Measurements from ENCODE around the gene LSM14B. TPM values are rescaled to one million over a fixed set of nuclear protein-coding genes. Genes with fewer than 3 reads are reported as not detected.

Gene LSM14B
- polyA plus RNA-seq, 1 experiment: 26.2 TPM

DNA sequence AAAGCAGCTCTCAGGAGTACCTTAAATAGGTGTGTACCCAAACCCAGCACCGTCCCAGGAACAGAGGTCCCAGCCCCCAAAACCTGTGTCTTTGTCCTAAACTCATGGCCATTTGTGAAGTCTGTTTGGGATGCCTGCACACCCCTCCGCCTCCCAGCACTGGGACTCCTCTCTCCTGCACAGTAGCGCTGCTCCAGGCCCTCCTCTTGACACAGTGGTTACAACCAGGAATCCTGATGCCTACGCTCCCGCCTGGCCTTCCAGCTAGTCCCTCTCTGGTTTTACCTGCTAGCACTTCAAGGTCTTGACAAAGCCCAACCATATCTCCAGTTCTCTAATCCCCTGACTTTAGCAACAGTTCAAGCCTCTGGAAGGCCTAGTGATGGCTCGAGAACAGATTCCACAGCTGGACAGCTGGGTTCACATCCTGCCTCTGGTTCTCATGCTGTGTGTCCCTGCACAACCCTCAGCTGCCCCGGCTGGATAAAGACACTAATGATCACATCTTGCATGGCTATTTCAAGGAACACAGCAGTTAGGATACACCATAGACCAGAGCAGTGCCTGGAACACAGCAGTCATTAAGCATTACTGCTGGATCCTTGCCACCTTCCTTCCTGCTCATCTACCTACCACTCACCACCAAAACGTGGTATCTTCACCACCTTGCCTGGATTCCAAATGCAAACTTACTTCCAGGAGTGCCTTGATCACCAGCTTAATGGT lies 15.4 kb downstream of the LSM14B start:
- ChIA-PET CTCF (interaction anchor here (0.6 to 5.4 kb wide), 3 partner anchors 109 to 127 kb away, joined by 3 to 55 read pairs (median 3); no protein-coding TSS in a partner anchor), POLR2A (interaction anchor here (0.7 kb wide), 1 partner anchor 12 kb away, joined by 5 read pairs; no protein-coding TSS in a partner anchor)
- Histone ChIP-seq H3K27me3 (ENCODE audit: control insufficient read depth, insufficient read depth, low read length) (no peaks in the 10 kb centered on the region), H3K9me3 (ENCODE audit: control insufficient read depth, insufficient read depth, low read length) (no peaks in the 10 kb centered on the region), H3K4me3 (ENCODE audit: low read depth, low read length) (no peak overlapping the region), H3K27ac (ENCODE audit: low read depth, low read length) (no peak overlapping the region)
- no peak for DNase-seq (ENCODE audit: low read depth, low spot score)
- TF ChIP-seq, protein P1, sequence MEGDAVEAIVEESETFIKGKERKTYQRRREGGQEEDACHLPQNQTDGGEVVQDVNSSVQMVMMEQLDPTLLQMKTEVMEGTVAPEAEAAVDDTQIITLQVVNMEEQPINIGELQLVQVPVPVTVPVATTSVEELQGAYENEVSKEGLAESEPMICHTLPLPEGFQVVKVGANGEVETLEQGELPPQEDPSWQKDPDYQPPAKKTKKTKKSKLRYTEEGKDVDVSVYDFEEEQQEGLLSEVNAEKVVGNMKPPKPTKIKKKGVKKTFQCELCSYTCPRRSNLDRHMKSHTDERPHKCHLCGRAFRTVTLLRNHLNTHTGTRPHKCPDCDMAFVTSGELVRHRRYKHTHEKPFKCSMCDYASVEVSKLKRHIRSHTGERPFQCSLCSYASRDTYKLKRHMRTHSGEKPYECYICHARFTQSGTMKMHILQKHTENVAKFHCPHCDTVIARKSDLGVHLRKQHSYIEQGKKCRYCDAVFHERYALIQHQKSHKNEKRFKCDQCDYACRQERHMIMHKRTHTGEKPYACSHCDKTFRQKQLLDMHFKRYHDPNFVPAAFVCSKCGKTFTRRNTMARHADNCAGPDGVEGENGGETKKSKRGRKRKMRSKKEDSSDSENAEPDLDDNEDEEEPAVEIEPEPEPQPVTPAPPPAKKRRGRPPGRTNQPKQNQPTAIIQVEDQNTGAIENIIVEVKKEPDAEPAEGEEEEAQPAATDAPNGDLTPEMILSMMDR (IDR thresholded peaks at IDR 0.05; ENCODE audit: low read depth, low read length): no peak

DNA sequence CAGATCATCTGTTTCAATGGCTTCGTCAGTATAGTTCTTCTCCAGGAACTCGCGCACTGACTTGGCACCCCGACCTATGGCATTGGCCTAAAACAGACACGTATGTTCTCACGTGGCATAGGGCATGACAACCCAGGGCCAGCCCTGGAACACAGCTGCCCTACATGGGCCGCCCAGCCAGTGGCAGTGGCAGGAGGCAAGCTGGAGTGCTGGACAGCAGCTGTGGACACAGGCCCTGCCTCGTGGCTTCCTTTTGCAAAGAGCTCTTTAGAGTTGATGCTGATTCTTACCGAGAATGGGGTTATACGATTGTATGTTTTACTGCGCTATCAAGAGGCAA lies 15.9 kb downstream of the LSM14B start:
- no peaks in the 10 kb centered on the region for H3K27me3 ChIP-seq (ENCODE audit: control insufficient read depth, insufficient read depth, low read length)
- H3K4me3 ChIP-seq (ENCODE audit: low read depth, low read length): no peak overlapping the region
- no peak for DNase-seq (ENCODE audit: low read depth, low spot score)
- TF ChIP-seq, protein P1 (IDR thresholded peaks at IDR 0.05; ENCODE audit: low read depth, low read length): no peak
- no peak overlapping the region for H3K27ac ChIP-seq (ENCODE audit: low read depth, low read length)
- POLR2A ChIA-PET: interaction anchor here (0.5 to 0.7 kb wide), 2 partner anchors 12 to 16 kb away, joined by 3 to 5 read pairs; partner anchors contain the start of gene LSM14B
- H3K9me3 ChIP-seq (ENCODE audit: control insufficient read depth, insufficient read depth, low read length): no peaks in the 10 kb centered on the region
- CTCF ChIA-PET: interaction anchor here (0.6 to 5.4 kb wide), 4 partner anchors 27 to 127 kb away, joined by 3 to 55 read pairs (median 9); no protein-coding TSS in a partner anchor

DNA sequence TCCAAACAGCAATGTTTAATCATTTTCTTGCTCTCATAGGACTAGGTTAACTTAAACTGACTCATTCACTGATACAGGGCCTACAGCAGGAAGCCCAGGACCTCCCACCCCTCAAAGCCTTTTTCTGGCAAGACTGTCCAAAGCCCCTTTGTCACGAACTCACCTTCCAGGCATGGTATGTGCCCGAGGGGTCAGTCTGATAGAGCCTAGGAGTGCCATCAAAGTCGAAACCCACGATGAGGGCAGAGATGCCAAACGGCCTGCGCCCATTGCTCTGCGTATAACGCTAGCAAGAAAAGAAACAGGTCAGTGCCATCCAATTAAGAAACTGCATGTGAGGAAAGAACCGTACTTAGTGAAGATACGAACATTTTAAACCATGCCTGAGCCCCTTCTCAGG lies 16.6 kb downstream of the LSM14B start:
- H3K27ac ChIP-seq (ENCODE audit: low read depth, low read length): no peak overlapping the region
- TF ChIP-seq, protein P1 (IDR thresholded peaks at IDR 0.05; ENCODE audit: low read depth, low read length): no peak
- no peak for DNase-seq (ENCODE audit: low read depth, low spot score)
- no peaks in the 10 kb centered on the region for H3K9me3 ChIP-seq (ENCODE audit: control insufficient read depth, insufficient read depth, low read length)
- ChIA-PET CTCF (interaction anchor here (0.7 to 5.4 kb wide), 2 partner anchors 26 to 128 kb away, joined by 15 to 55 read pairs; no protein-coding TSS in a partner anchor), POLR2A (interaction anchor here (0.5 kb wide), 1 partner anchor 17 kb away, joined by 3 read pairs; the partner anchor contains the start of gene LSM14B)
- no peaks in the 10 kb centered on the region for H3K27me3 ChIP-seq (ENCODE audit: control insufficient read depth, insufficient read depth, low read length)
- no peak overlapping the region for H3K4me3 ChIP-seq (ENCODE audit: low read depth, low read length)

DNA sequence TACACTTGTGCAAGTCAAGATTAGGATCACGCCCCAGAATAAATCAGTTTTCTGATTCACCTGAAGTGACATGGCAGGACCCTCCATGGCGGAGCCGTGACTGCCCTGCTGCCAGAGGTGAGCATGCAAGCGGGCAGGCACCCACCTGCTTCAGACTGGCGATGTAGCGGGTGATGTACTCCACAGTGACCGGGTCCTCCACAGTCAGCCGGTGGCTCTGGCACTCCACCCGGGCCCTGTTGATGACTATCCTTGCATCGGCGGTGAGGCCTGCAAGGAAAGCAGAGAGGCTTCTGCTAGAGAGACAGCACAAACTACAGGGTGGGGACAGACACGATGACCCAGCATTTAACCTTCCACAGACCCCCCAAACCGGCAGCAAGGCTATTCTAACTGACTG lies 17.4 kb downstream of the LSM14B start:
- Histone ChIP-seq H3K4me3 (ENCODE audit: low read depth, low read length) (no peak overlapping the region), H3K9me3 (ENCODE audit: control insufficient read depth, insufficient read depth, low read length) (no peaks in the 10 kb centered on the region), H3K27me3 (ENCODE audit: control insufficient read depth, insufficient read depth, low read length) (no peaks in the 10 kb centered on the region), H3K27ac (ENCODE audit: low read depth, low read length) (no peak overlapping the region)
- no peak for DNase-seq (ENCODE audit: low read depth, low spot score)
- ChIA-PET POLR2A (no interaction called here), CTCF (interaction anchor here (5.4 kb wide), 1 partner anchor 129 kb away, joined by 55 read pairs; no protein-coding TSS in a partner anchor)
- TF ChIP-seq, protein P1 (IDR thresholded peaks at IDR 0.05; ENCODE audit: low read depth, low read length): no peak

DNA sequence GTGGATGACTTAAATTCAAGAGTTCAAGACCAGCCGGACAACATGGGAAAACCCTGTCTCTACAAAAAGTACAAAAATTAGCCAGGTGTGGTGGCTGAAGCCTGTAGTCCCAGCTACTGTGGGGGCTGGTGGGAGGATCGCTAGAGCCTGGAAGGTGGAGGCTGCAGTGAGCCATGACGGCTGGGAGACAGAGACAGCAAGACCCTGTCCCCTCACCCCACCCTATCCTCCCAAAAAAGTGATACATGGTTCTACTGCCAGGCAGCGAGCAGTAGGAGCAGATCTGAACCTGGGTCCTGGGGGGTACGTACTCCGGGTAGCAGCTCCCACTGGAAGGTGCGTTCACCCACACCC lies 18.7 kb downstream of the LSM14B start:
- POLR2A ChIA-PET: no interaction called here
- no peaks in the 10 kb centered on the region for H3K27me3 ChIP-seq (ENCODE audit: control insufficient read depth, insufficient read depth, low read length)
- peak overlapping the region; percentile 69 for H3K4me3 ChIP-seq (ENCODE audit: low read depth, low read length)
- DNase-seq (ENCODE audit: low read depth, low spot score): no peak
- CTCF ChIA-PET: interaction anchor here (1.8 kb wide), 1 partner anchor 130 kb away, joined by 18 read pairs; no protein-coding TSS in a partner anchor
- TF ChIP-seq, protein P1 (IDR thresholded peaks at IDR 0.05; ENCODE audit: low read depth, low read length): no peak
- H3K9me3 ChIP-seq (ENCODE audit: control insufficient read depth, insufficient read depth, low read length): no peaks in the 10 kb centered on the region
- H3K27ac ChIP-seq (ENCODE audit: low read depth, low read length): no peak overlapping the region
